Astrocyte of the spinal cord (primary cell): ENCODE results near the gene RTP5.
A peak's percentile ranks its signal among the peaks of the same experiment; 100 is the strongest.

Source experiments
- DNase-seq: peaks from one replicate; pipeline ENCODE4 v3.0.0; 2011; ENCODE audit warnings: low read depth, low spot score
- H3K4me3 ChIP-seq: 2 replicates; pipeline ENCODE4 v1.5.1; 2011; ENCODE audit warnings: low read depth, mild to moderate bottlenecking, low read length, moderate library complexity
- CTCF ChIP-seq: IDR thresholded peaks from 2 replicates; pipeline ENCODE4 v1.5.1; 2012; ENCODE audit warnings: low read depth, mild to moderate bottlenecking, low read length, inconsistent platforms
- in situ Hi-C: cut with HindIII; loops from 2 replicates; pipeline ENCODE4 v1.10.0; 2017; ENCODE audit warnings: low sequenced_read_pairs

RTP5 gene

GRCh38 chr2:241859017-241859435, 10.5 kb upstream of the RTP5 start:
- in situ Hi-C loops: no loop called here
- DNase-seq: no peak
- no peak for TF ChIP-seq CTCF
- H3K4me3 ChIP-seq: no peak overlapping the region

GRCh38 chr2:241859436-241860183, 9.9 kb upstream of the RTP5 start:
- peak; percentile 21 for TF ChIP-seq CTCF
- in situ Hi-C loops: no loop called here
- no peak overlapping the region for H3K4me3 ChIP-seq
- DNase-seq: no peak

GRCh38 chr2:241860184-241861078, 9.1 kb upstream of the RTP5 start:
- in situ Hi-C loops: no loop called here
- no peak for TF ChIP-seq CTCF
- no peak overlapping the region for H3K4me3 ChIP-seq
- no peak for DNase-seq

- in situ Hi-C loops: no loop called here
- TF ChIP-seq CTCF: no peak
- DNase-seq: no peak
- H3K4me3 ChIP-seq: no peak overlapping the region
Observed at GRCh38 chr2:241861264-241861663, 8.3 kb upstream of the RTP5 start.

- in situ Hi-C loops: no loop called here
- H3K4me3 ChIP-seq: no peak overlapping the region
- no peak for DNase-seq
- TF ChIP-seq CTCF: no peak
Observed at GRCh38 chr2:241862093-241862492, 7.4 kb upstream of the RTP5 start.

GRCh38 chr2:241862775-241863535, 6.6 kb upstream of the RTP5 start:
- TF ChIP-seq CTCF: no peak
- in situ Hi-C loops: no loop called here
- DNase-seq: no peak
- no peak overlapping the region for H3K4me3 ChIP-seq
